Psoas muscle (tissue), 8 donors: ENCODE data around the gene TNFSF11. TPM values are rescaled to one million over a fixed set of nuclear protein-coding genes. Genes with fewer than 3 reads are reported as not detected.

ENCODE experiments used
- ATAC-seq, 4 donors: fragments of 200-7000 bp; cut with Tn5 transposase; one replicate each; pipeline ENCODE4 v1.9.1; 2020; ENCODE audit warnings: moderate library complexity in 3 of 4, mild to moderate bottlenecking in 2 of 4
- DNase-seq, 2 donors: peaks; one replicate each; pipeline ENCODE4 v3.0.0-alpha.2; 2020
- H3K27ac ChIP-seq: fragments of 200-600 bp; one replicate; pipeline ENCODE4 v1.8.0; 2022
- H3K27me3 ChIP-seq, 3 donors: fragments of 200-600 bp in 1 of 3; one replicate each; pipeline versions ENCODE4 v1.6.1 to v1.8.0; 2013 to 2022; ENCODE audit warnings: low read length in 2 of 3, mild to moderate bottlenecking in 2 of 3, moderate library complexity in 1 of 3; ENCODE audit not compliant: insufficient read depth in 3 of 3
- H3K36me3 ChIP-seq, 2 donors: fragments of 200-600 bp in 1 of 2; one replicate each; pipeline versions ENCODE4 v1.6.1 to v1.8.0; 2013 to 2022; ENCODE audit warnings: low read depth in 1 of 2, mild to moderate bottlenecking in 1 of 2, moderate library complexity in 1 of 2; ENCODE audit not compliant: insufficient read depth in 1 of 2
- H3K4me1 ChIP-seq: fragments of 200-600 bp; one replicate; pipeline ENCODE4 v1.8.0; 2022
- H3K4me3 ChIP-seq: fragments of 200-600 bp; one replicate; pipeline ENCODE4 v1.8.0; 2022; ENCODE audit warnings: mild to moderate bottlenecking
- H3K9me3 ChIP-seq: fragments of 200-600 bp; one replicate; pipeline ENCODE4 v1.8.0; 2022
- CTCF ChIP-seq: fragments of 200-600 bp; IDR thresholded peaks from one replicate; pipeline ENCODE4 v1.8.0; 2022; ENCODE audit warnings: antibody characterized with exemption
- WGBS, 3 donors: extraction: QIAGEN DNeasy Blood & Tissue Kit; methylation state at CpG; one replicate each; pipeline versions ENCODE4 v1.1.6 to v1.1.7; 2013; 5-methylcytosine and 5-hydroxymethylcytosine counted together
- intact Hi-C, 2 donors: fragments of 100-400 bp; cut with DNase I; formaldehyde crosslinking; loops; one replicate each; pipeline versions ENCODE4 v1.11.0 to v1.14.2; 2022
- polyA plus RNA-seq, 3 donors: library from polyadenylated mRNA; stranded (reverse); fragments of 200-250 nt; gene quantifications; one replicate each; pipeline ENCODE4 v1.2.3, GENCODE V29; 2013
- total RNA-seq, 4 donors: library from RNA; stranded (reverse); fragmentation: NEBNext Ultra II Directional in 2 of 4; extraction: Animal tissue kit (Norgen Biotek cat#: 25700) in 2 of 4; gene quantifications; one replicate each; pipeline versions ENCODE4 v1.2.1 to v1.2.4, GENCODE V29; 2021 to 2023
- donor health status: healthy with polysubstance abuse.
- donor health status: DM: no; HTN: no; CAD: no; lungs with moderate emphysema.
- donor health status: Bipolar disorder and iron deficiency.
- donor health status: healthy.
- donor health status: DM: yes; HTN: yes; CAD: no.
- donor health status: DM: no; HTN: no; CAD: no.
- donor health status: DM: no; HTN: no; CAD: no.
- donor health status: DM: yes; HTN: yes; CAD: no.

Gene TNFSF11
- total and polyA plus RNA-seq, 7 donors: not detected

GRCh38 chr13:42651936-42652641 is 78.1 kb downstream of the TNFSF11 start:
- H3K27ac ChIP-seq: no peak overlapping the region
- no peaks in the 10 kb centered on the region for H3K4me1 ChIP-seq
- H3K36me3 ChIP-seq: no peaks in the 10 kb centered on the region
- no peak overlapping the region for H3K4me3 ChIP-seq
- DNase-seq (no peak), ATAC-seq (no peak)
- H3K9me3 ChIP-seq: no peaks in the 10 kb centered on the region
- 82 to 89% (median 83%) methylated on average over 6 of the region's 6 CpGs for WGBS, 3 donors
- no peak for TF ChIP-seq CTCF
- peaks cover 0 to 2% (median 2%) of the 10 kb centered on the region in 3 donors for H3K27me3 ChIP-seq
- intact Hi-C loops: no loop called here

GRCh38 chr13:42652642-42653415 is 78.9 kb downstream of the TNFSF11 start:
- no peaks in the 10 kb centered on the region for H3K4me1 ChIP-seq
- no peak overlapping the region for H3K4me3 ChIP-seq
- DNase-seq: no peak
- WGBS, 3 donors: 91 to 100% (median 94%) methylated on average over 1 of the region's 1 CpG
- ATAC-seq: no peak
- TF ChIP-seq CTCF: no peak
- peaks cover 0 to 2% (median 2%) of the 10 kb centered on the region in 3 donors for H3K27me3 ChIP-seq
- H3K9me3 ChIP-seq: no peaks in the 10 kb centered on the region
- no peak overlapping the region for H3K27ac ChIP-seq
- no peaks in the 10 kb centered on the region for H3K36me3 ChIP-seq
- intact Hi-C loops: no loop called here

- no peak overlapping the region for H3K4me3 ChIP-seq
- peaks cover 0 to 2% (median 2%) of the 10 kb centered on the region in 3 donors for H3K27me3 ChIP-seq
- WGBS, 3 donors: 64 to 67% (median 65%) methylated on average over 3 of the region's 3 CpGs
- H3K36me3 ChIP-seq: no peaks in the 10 kb centered on the region
- DNase-seq (no peak), ATAC-seq (no peak)
- no peak for TF ChIP-seq CTCF
- H3K27ac ChIP-seq: no peak overlapping the region
- no peaks in the 10 kb centered on the region for H3K4me1 ChIP-seq
- H3K9me3 ChIP-seq: no peaks in the 10 kb centered on the region
- intact Hi-C loops: no loop called here
These were observed 79.7 kb downstream of the TNFSF11 start for GRCh38 chr13:42653679-42654078.

GRCh38 chr13:42654212-42654611 is 80.3 kb downstream of the TNFSF11 start:
- H3K27ac ChIP-seq: no peak overlapping the region
- DNase-seq (no peak), ATAC-seq (no peak)
- H3K36me3 ChIP-seq: no peaks in the 10 kb centered on the region
- intact Hi-C loops: no loop called here
- peaks cover 0 to 2% (median 2%) of the 10 kb centered on the region in 3 donors for H3K27me3 ChIP-seq
- no peak for TF ChIP-seq CTCF
- H3K4me1 ChIP-seq: no peaks in the 10 kb centered on the region
- H3K4me3 ChIP-seq: no peak overlapping the region
- no peaks in the 10 kb centered on the region for H3K9me3 ChIP-seq
